GM19240 (cell line): ENCODE measurements around the gene SELENOS.

Source experiments
- DNase-seq: peaks from one replicate; pipeline ENCODE4 v3.0.0; 2011; ENCODE audit warnings: low spot score; ENCODE audit not compliant: insufficient read length

Gene SELENOS

GRCh38 chr15:101251830-101252820 is 25.2 kb downstream of the SELENOS start, which contains the start of gene CHSY1:
Gene CHSY1 (minus strand): TSS chr15:101252048. CDS start chr15:101251456, 592 bp downstream.
- peak; percentile 78 for DNase-seq

- DNase-seq, result no peak
Measured at GRCh38 chr15:101250873-101251829, 26.1 kb downstream of the SELENOS start.

GRCh38 chr15:101250341-101250831 is 26.9 kb downstream of the SELENOS start:
- no peak for DNase-seq

- DNase-seq, result no peak
Measured at GRCh38 chr15:101248274-101248673, 29.0 kb downstream of the SELENOS start.

- DNase-seq, result no peak
Measured at GRCh38 chr15:101246824-101247745, 30.2 kb downstream of the SELENOS start.

GRCh38 chr15:101246391-101246790 is 30.9 kb downstream of the SELENOS start:
- DNase-seq, result no peak

- DNase-seq, result no peak
Measured at GRCh38 chr15:101244889-101245668, 32.2 kb downstream of the SELENOS start.

- DNase-seq, result no peak
Measured at GRCh38 chr15:101244036-101244781, 33.1 kb downstream of the SELENOS start.

GRCh38 chr15:101243420-101243819 is 33.9 kb downstream of the SELENOS start:
- no peak for DNase-seq

- DNase-seq, result no peak
Measured at GRCh38 chr15:101242999-101243336, 34.3 kb downstream of the SELENOS start.

GRCh38 chr15:101242160-101242998 is 34.9 kb downstream of the SELENOS start:
- DNase-seq, result no peak

- no peak for DNase-seq
Measured at GRCh38 chr15:101240358-101240757, 36.9 kb downstream of the SELENOS start.

GRCh38 chr15:101239724-101240136 is 37.6 kb downstream of the SELENOS start:
- DNase-seq, result no peak

- no peak for DNase-seq
Measured at GRCh38 chr15:101237251-101237650, 40.0 kb downstream of the SELENOS start.

- no peak for DNase-seq
Measured at GRCh38 chr15:101233651-101234280, 43.5 kb downstream of the SELENOS start.

- no peak for DNase-seq
Measured at GRCh38 chr15:101232677-101233076, 44.6 kb downstream of the SELENOS start.

GRCh38 chr15:101228313-101228712 is 49.0 kb downstream of the SELENOS start:
- no peak for DNase-seq

GRCh38 chr15:101225658-101226057 is 51.6 kb downstream of the SELENOS start:
- DNase-seq, result no peak
